H1 (cell line): ENCODE data around the gene PFN3. TPM values are rescaled to one million over a fixed set of nuclear protein-coding genes. Genes with fewer than 3 reads are reported as not detected.

Experiments used
- BACH1 ChIP-seq: IDR thresholded peaks from 2 replicates; pipeline ENCODE4 v1.6.1; 2012; ENCODE audit warnings: low read length, improper control_type of control experiment
- BCL11A ChIP-seq, 2 experiments: IDR thresholded peaks; one replicate each; pipeline ENCODE4 v1.6.1; 2011; ENCODE audit warnings: low read depth in 2 of 2, low read length in 2 of 2, mild to moderate bottlenecking in 2 of 2
- CBX5 ChIP-seq: fragments of 300-800, 300-1000 bp; sonication (generic); IDR thresholded peaks from 2 replicates; pipeline ENCODE4 v1.7.1; 2016; ENCODE audit warnings: antibody characterized with exemption, low read length, low read depth
- E2F6 ChIP-seq: IDR thresholded peaks from 2 replicates; pipeline ENCODE4 v1.6.1; 2012; ENCODE audit warnings: inconsistent platforms
- EGR1 ChIP-seq: IDR thresholded peaks from 2 replicates; pipeline ENCODE4 v1.6.1; 2011; ENCODE audit warnings: low read depth, low read length, borderline replicate concordance
- EZH2 ChIP-seq: fragments of 200-600 bp; sonication (generic); IDR thresholded peaks from 2 replicates; pipeline ENCODE4 v1.7.1; 2012; ENCODE audit warnings: low read depth, mild to moderate bottlenecking, moderate library complexity, low read length, inconsistent platforms; ENCODE audit not compliant: severe bottlenecking
- HDAC2 ChIP-seq, 2 experiments: fragments of 300-600 bp in 1 of 2; sonication (generic) in 1 of 2; IDR thresholded peaks; 2 replicates each; pipeline ENCODE4 v1.6.1; 2011 to 2012; ENCODE audit warnings: low read depth in 2 of 2, low read length in 2 of 2, mild to moderate bottlenecking in 2 of 2, moderate library complexity in 2 of 2, borderline replicate concordance in 1 of 2, inconsistent platforms in 1 of 2
- KDM1A ChIP-seq: fragments of 200-600, 300-600 bp; sonication (generic); IDR thresholded peaks from 2 replicates; pipeline ENCODE4 v1.7.1; 2016; ENCODE audit warnings: mild to moderate bottlenecking, low read length, borderline replicate concordance
- KDM4A ChIP-seq: IDR thresholded peaks from one replicate; pipeline ENCODE4 v1.7.1; 2012; ENCODE audit warnings: low read depth, mild to moderate bottlenecking, moderate library complexity, low read length, inconsistent platforms; ENCODE audit not compliant: severe bottlenecking
- POLR2A ChIP-seq, 2 experiments: IDR thresholded peaks; 1 replicate in 1 of 2; 2 replicates in 1 of 2; pipeline ENCODE4 v1.6.1; 2011; ENCODE audit warnings: low read depth in 2 of 2, low read length in 2 of 2, mild to moderate bottlenecking in 2 of 2; ENCODE audit errors: control extremely low read depth in 1 of 2
- POLR2AphosphoS5 ChIP-seq: IDR thresholded peaks from 2 replicates; pipeline ENCODE4 v1.6.1; 2011; ENCODE audit warnings: low read depth, low read length
- RFX5 ChIP-seq: IDR thresholded peaks from 2 replicates; pipeline ENCODE4 v1.6.1; 2011; ENCODE audit warnings: low read depth, low read length, improper control_type of control experiment, borderline replicate concordance
- SAP30 ChIP-seq: fragments of 300-600 bp; sonication (generic); IDR thresholded peaks from 2 replicates; pipeline ENCODE4 v1.7.1; 2012; ENCODE audit warnings: low read length, moderate library complexity, mild to moderate bottlenecking, inconsistent platforms; ENCODE audit not compliant: insufficient read depth, insufficient replicate concordance
- SIRT6 ChIP-seq: IDR thresholded peaks from one replicate; pipeline ENCODE4 v1.7.1; 2012; ENCODE audit warnings: low read length, inconsistent platforms
- SIX5 ChIP-seq: IDR thresholded peaks from 2 replicates; pipeline ENCODE4 v1.6.1; 2011; ENCODE audit warnings: mild to moderate bottlenecking, low read depth, low read length
- SP1 ChIP-seq: IDR thresholded peaks from 2 replicates; pipeline ENCODE4 v1.6.1; 2011; ENCODE audit warnings: low read depth, low read length
- SP2 ChIP-seq: IDR thresholded peaks from 2 replicates; pipeline ENCODE4 v1.6.1; 2012; ENCODE audit warnings: mild to moderate bottlenecking, low read length, inconsistent platforms
- SRF ChIP-seq: IDR thresholded peaks from 2 replicates; pipeline ENCODE4 v1.6.1; 2011; ENCODE audit warnings: mild to moderate bottlenecking, low read depth, low read length, moderate library complexity
- TAF7 ChIP-seq: optimal IDR thresholded peaks from 2 replicates; pipeline ENCODE3; 2011; ENCODE audit warnings: low read depth, mild to moderate bottlenecking, inconsistent platforms, low read length, moderate library complexity, borderline replicate concordance
- TBP ChIP-seq: IDR thresholded peaks from 2 replicates; pipeline ENCODE4 v1.6.1; 2011; ENCODE audit warnings: low read depth, low read length, improper control_type of control experiment
- TEAD4 ChIP-seq: IDR thresholded peaks from 2 replicates; pipeline ENCODE4 v1.6.1; 2012; ENCODE audit warnings: low read depth, low read length, inconsistent platforms, mixed read lengths
- polyA plus RNA-seq, 7 experiments: library from polyadenylated mRNA; depleted of rRNA in 3 of 7; stranded (reverse) in 5 of 7; unstranded in 2 of 7; fragments of >200 nt in 5 of 7; fragments of 200-250 nt in 2 of 7; gene quantifications; 1 replicate in 5 of 7; 2 replicates in 1 of 7; 4 replicates in 1 of 7; pipeline versions ENCODE4 v1.2.1 to v1.2.3, GENCODE V29; 2011 to 2013; ENCODE audit warnings: missing spikeins in 2 of 7, mixed read lengths in 2 of 7
- total RNA-seq: library from RNA; stranded (reverse); fragmentation: NEBNext Ultra II Directional; extraction: Animal tissue kit (Norgen Biotek cat#: 25700); gene quantifications from 2 replicates; pipeline ENCODE4 v1.2.1, GENCODE V29; 2021
- TF ChIP-seq, protein P1 (sequence below), 3 experiments: IDR thresholded peaks; 1 replicate in 2 of 3; 2 replicates in 1 of 3; pipeline versions ENCODE4 v1.5.1 to v1.6.1; 2011; ENCODE audit warnings: low read length in 3 of 3, mild to moderate bottlenecking in 3 of 3, inconsistent platforms in 2 of 3, low read depth in 1 of 3, moderate library complexity in 1 of 3; ENCODE audit not compliant: insufficient read depth in 1 of 3; ENCODE audit errors: control extremely low read depth in 1 of 3

The PFN3 gene
- total and polyA plus RNA-seq, 2 of the 8 experiments (the other 6 are each of a cell fraction or from before 2014, with no cell fraction given) = not detected

DNA sequence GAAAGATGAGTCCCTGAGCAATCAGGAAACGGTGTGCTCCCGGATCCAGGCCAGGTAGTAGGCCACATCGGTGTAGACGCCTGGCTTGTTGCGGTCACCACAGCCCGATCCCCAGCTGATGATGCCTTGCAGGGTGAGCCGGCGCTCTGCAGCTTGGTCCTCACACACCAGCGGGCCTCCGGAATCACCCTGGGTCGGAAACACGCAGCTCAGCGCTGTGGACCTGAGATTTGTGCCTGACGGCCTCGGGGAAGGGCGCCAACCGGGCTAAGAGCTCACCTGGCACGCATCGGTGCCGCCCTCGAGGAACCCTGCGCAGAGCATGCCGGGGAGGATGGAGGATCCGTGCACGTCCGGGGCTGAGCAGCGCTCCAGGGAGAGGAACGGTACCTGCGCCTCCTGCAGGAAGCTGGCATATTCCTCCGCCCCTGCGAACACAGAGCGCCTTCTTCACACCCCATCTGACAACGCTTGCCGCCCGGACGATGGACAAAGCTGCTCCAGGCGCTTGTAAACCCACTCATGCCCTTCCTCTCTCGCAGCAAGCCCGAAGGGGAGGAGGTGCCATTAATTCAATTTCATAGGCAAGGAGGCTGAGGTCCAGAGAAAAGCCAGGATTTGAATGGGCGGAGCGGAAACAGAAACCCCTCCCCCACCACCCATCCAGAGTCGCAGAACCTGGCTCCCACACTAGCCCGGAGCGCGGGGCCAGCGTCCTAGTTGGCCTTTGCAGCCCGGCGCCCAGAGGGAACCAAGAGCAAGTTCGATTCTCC, 2.0 kb upstream of the PFN3 start (continued):
- TF ChIP-seq TBP (no peak), EGR1 (0 out of 2 replicates have a peak, but pooled peaks have one; percentile 3), SAP30 (no peak), SP1 (peak; percentile 35; the same call in 1 of the 2 replicates), RFX5 (no peak), TEAD4 (no peak), SRF (no peak), POLR2AphosphoS5 (no peak), BCL11A (IDR thresholded peaks at IDR 0.05; ENCODE audit: low read depth in 2 of 2, low read length in 2 of 2) (no peak), KDM1A (peak; percentile 53; the same call in 1 of the 2 replicates), EZH2 (no peak), SP2 (no peak), SIRT6 (no peak), CBX5 (no peak), SIX5 (no peak), KDM4A (peak; percentile 59), BACH1 (no peak), TAF7 (peak; percentile 30), POLR2A (IDR thresholded peaks at IDR 0.05; ENCODE audit: control extremely low read depth in 1 of 2, low read depth in 2 of 2, low read length in 2 of 2) (no peak), E2F6 (peak; percentile 99), HDAC2 (IDR thresholded peaks at IDR 0.05; ENCODE audit: borderline replicate concordance in 1 of 2, low read depth in 2 of 2, low read length in 2 of 2) (peak in 1 of 2 experiments; percentile 44; a peak in 2 of 4 replicates)
- TF ChIP-seq, protein P1, sequence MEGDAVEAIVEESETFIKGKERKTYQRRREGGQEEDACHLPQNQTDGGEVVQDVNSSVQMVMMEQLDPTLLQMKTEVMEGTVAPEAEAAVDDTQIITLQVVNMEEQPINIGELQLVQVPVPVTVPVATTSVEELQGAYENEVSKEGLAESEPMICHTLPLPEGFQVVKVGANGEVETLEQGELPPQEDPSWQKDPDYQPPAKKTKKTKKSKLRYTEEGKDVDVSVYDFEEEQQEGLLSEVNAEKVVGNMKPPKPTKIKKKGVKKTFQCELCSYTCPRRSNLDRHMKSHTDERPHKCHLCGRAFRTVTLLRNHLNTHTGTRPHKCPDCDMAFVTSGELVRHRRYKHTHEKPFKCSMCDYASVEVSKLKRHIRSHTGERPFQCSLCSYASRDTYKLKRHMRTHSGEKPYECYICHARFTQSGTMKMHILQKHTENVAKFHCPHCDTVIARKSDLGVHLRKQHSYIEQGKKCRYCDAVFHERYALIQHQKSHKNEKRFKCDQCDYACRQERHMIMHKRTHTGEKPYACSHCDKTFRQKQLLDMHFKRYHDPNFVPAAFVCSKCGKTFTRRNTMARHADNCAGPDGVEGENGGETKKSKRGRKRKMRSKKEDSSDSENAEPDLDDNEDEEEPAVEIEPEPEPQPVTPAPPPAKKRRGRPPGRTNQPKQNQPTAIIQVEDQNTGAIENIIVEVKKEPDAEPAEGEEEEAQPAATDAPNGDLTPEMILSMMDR (IDR thresholded peaks at IDR 0.05; ENCODE audit: control extremely low read depth in 1 of 3, insufficient read depth in 1 of 3, low read depth in 1 of 3, low read length in 3 of 3) = peak in 2 of 3 experiments; percentile 79 to 86; a peak in 3 of 4 replicates
